HepG2 (cell line): Measurements from ENCODE around the gene LMAN2. TPM values are rescaled to one million over a fixed set of nuclear protein-coding genes. Genes with fewer than 3 reads are reported as not detected.

Source experiments
- FOSL1 ChIP-seq: sonication (generic); formaldehyde crosslinking; IDR thresholded peaks from 2 replicates; pipeline ENCODE4 v1.9.0; 2021; ENCODE audit warnings: missing genetic modification reagents, borderline replicate concordance
- HNRNPLL ChIP-seq: fragments of 200-400 bp; formaldehyde crosslinking; IDR thresholded peaks from 2 replicates; pipeline ENCODE4 v1.6.1; 2017; ENCODE audit warnings: mild to moderate bottlenecking, low read depth, low read length; ENCODE audit not compliant: poor library complexity, severe bottlenecking
- JUNB ChIP-seq: sonication (generic); formaldehyde crosslinking; IDR thresholded peaks from 2 replicates; pipeline ENCODE4 v1.8.0; 2022; ENCODE audit warnings: missing genetic modification reagents, mild to moderate bottlenecking, borderline replicate concordance
- KMT2B ChIP-seq: IDR thresholded peaks from 2 replicates; pipeline ENCODE4 v1.6.1; 2016; ENCODE audit warnings: missing genetic modification reagents, missing compliant biosample characterization
- NFYB ChIP-seq: sonication (generic); formaldehyde crosslinking; IDR thresholded peaks from 2 replicates; pipeline ENCODE4 v1.4.0; 2020; ENCODE audit warnings: missing genetic modification reagents
- PAXIP1 ChIP-seq: sonication (generic); formaldehyde crosslinking; conservative IDR thresholded peaks from 2 replicates; pipeline ENCODE4 v1.4.0; 2020; ENCODE audit warnings: mild to moderate bottlenecking, missing genetic modification reagents, moderate library complexity
- PRMT3 ChIP-seq: sonication (generic); formaldehyde crosslinking; IDR thresholded peaks from 2 replicates; pipeline ENCODE4 v1.8.1; 2022; ENCODE audit warnings: low read depth, mild to moderate bottlenecking, moderate library complexity, missing genetic modification reagents, borderline replicate concordance
- RARA ChIP-seq: IDR thresholded peaks from 2 replicates; pipeline ENCODE4 v1.6.1; 2016; ENCODE audit warnings: missing genetic modification reagents, missing compliant biosample characterization
- SP1 ChIP-seq, 2 experiments: fragments of 450-650 bp in 1 of 2; sonication (generic) in 1 of 2; formaldehyde crosslinking in 1 of 2; IDR thresholded peaks; 2 replicates each; pipeline versions ENCODE4 v1.4.0 to v1.6.1; 2016 to 2020; ENCODE audit warnings: missing genetic modification reagents in 1 of 2
- TEAD3 ChIP-seq: optimal IDR thresholded peaks from 2 replicates; pipeline ENCODE3; 2016; ENCODE audit warnings: borderline replicate concordance
- ZBTB7B ChIP-seq: sonication (generic); formaldehyde crosslinking; IDR thresholded peaks from 2 replicates; pipeline ENCODE4 v1.4.0; 2020; ENCODE audit warnings: missing genetic modification reagents
- ZNF329 ChIP-seq: sonication (generic); formaldehyde crosslinking; IDR thresholded peaks from 2 replicates; pipeline ENCODE4 v1.9.0; 2021; ENCODE audit warnings: low read depth, mild to moderate bottlenecking, missing genetic modification reagents
- ZNF335 ChIP-seq: sonication (generic); formaldehyde crosslinking; IDR thresholded peaks from 2 replicates; pipeline ENCODE4 v1.4.0; 2020; ENCODE audit warnings: missing genetic modification reagents
- ZNF430 ChIP-seq: sonication (generic); formaldehyde crosslinking; IDR thresholded peaks from 2 replicates; pipeline ENCODE4 v1.9.0; 2021; ENCODE audit warnings: mild to moderate bottlenecking, missing genetic modification reagents
- ZNF652 ChIP-seq: IDR thresholded peaks from 2 replicates; pipeline ENCODE4 v1.6.1; 2016; ENCODE audit warnings: low read depth, borderline replicate concordance
- ZNF891 ChIP-seq: sonication (generic); formaldehyde crosslinking; IDR thresholded peaks from 2 replicates; pipeline ENCODE4 v1.5.0; 2020; ENCODE audit warnings: mild to moderate bottlenecking, missing genetic modification reagents
- polyA plus RNA-seq, 8 experiments: library from polyadenylated mRNA; depleted of rRNA in 3 of 8; stranded (reverse) in 7 of 8; unstranded in 1 of 8; fragments of >200 nt; fragmentation: Illumina TruSeq in 4 of 8; extraction: Trizol in 4 of 8; gene quantifications; 2 replicates each; pipeline versions ENCODE4 v1.2.1 to v1.2.3, GENCODE V29; 2011 to 2016; ENCODE audit warnings: low read depth in 4 of 8, missing spikeins in 1 of 8, mixed read lengths in 1 of 8; ENCODE audit not compliant: insufficient read depth in 1 of 8
- total RNA-seq, 5 experiments: library from RNA; depleted of rRNA; stranded (reverse); fragments of >200 nt; fragmentation: Illumina TruSeq; extraction: Trizol; gene quantifications; 2 replicates each; pipeline ENCODE4 v1.2.3, GENCODE V29; 2016; ENCODE audit warnings: low read depth in 1 of 5
- TF ChIP-seq, protein P1 (sequence below): sonication (generic); formaldehyde crosslinking; IDR thresholded peaks from 2 replicates; pipeline ENCODE4 v1.8.0; 2022; ENCODE audit warnings: missing genetic modification reagents, mild to moderate bottlenecking, inconsistent platforms, borderline replicate concordance
- TF ChIP-seq, protein P2 (sequence below): sonication (generic); formaldehyde crosslinking; IDR thresholded peaks from 2 replicates; pipeline ENCODE4 v1.5.0; 2020; ENCODE audit warnings: mild to moderate bottlenecking, missing genetic modification reagents
- TF ChIP-seq, protein P3 (sequence below): sonication (generic); formaldehyde crosslinking; IDR thresholded peaks from 2 replicates; pipeline ENCODE4 v1.9.0; 2021; ENCODE audit warnings: missing genetic modification reagents, borderline replicate concordance

Gene LMAN2
- total and polyA plus RNA-seq, 2 of the 13 experiments (the other 11 are each of a cell fraction or from before 2014, with no cell fraction given): 191 to 197 TPM

- TF ChIP-seq RARA (CRISPR knock-in tag) (peak; percentile 57), ZBTB7B (CRISPR knock-in tag) (no peak), KMT2B (CRISPR knock-in tag) (no peak; the same call in 1 of the 2 replicates), ZNF891 (CRISPR knock-in tag) (peak; percentile 44; the same call in 1 of the 2 replicates), ZNF652 (CRISPR knock-in tag) (no peak; the same call in none of the 2 replicates), PAXIP1 (peak; percentile 96), NFYB (CRISPR knock-in tag) (no peak), ZNF329 (peak; percentile 79), ZNF335 (CRISPR knock-in tag) (no peak; the same call in 1 of the 2 replicates), FOSL1 (CRISPR knock-in tag) (peak; percentile 62; the same call in 1 of the 2 replicates), TEAD3 (no peak), JUNB (CRISPR knock-in tag) (no peak), HNRNPLL (no peak), ZNF430 (no peak), SP1 (IDR thresholded peaks at IDR 0.05) (no peak), SP1 (CRISPR knock-in tag; IDR thresholded peaks at IDR 0.05) (no peak; the same call in 1 of the 2 replicates), PRMT3 (CRISPR knock-in tag) (no peak)
- TF ChIP-seq, protein P1, sequence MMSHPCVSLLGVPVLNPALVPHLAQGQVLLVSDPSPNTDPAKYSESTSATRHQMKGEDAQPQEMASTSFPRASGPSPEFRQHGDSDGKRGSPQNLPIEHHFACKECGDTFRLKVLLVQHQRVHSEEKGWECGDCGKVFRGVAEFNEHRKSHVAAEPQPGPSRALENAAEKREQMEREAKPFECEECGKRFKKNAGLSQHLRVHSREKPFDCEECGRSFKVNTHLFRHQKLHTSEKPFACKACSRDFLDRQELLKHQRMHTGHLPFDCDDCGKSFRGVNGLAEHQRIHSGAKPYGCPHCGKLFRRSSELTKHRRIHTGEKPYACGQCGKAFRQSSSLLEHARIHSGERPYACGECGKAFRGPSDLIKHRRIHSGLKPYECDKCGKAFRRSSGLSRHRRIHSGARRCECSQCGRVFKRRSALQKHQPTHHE (CRISPR knock-in tag): no peak
- TF ChIP-seq, protein P2, sequence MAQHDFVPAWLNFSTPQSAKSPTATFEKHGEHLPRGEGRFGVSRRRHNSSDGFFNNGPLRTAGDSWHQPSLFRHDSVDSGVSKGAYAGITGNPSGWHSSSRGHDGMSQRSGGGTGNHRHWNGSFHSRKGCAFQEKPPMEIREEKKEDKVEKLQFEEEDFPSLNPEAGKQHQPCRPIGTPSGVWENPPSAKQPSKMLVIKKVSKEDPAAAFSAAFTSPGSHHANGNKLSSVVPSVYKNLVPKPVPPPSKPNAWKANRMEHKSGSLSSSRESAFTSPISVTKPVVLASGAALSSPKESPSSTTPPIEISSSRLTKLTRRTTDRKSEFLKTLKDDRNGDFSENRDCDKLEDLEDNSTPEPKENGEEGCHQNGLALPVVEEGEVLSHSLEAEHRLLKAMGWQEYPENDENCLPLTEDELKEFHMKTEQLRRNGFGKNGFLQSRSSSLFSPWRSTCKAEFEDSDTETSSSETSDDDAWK: no peak
- TF ChIP-seq, protein P3, sequence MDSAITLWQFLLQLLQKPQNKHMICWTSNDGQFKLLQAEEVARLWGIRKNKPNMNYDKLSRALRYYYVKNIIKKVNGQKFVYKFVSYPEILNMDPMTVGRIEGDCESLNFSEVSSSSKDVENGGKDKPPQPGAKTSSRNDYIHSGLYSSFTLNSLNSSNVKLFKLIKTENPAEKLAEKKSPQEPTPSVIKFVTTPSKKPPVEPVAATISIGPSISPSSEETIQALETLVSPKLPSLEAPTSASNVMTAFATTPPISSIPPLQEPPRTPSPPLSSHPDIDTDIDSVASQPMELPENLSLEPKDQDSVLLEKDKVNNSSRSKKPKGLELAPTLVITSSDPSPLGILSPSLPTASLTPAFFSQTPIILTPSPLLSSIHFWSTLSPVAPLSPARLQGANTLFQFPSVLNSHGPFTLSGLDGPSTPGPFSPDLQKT (CRISPR knock-in tag): no peak
Observed at GRCh38 chr5:177378884-177379883, 27.7 kb upstream of the LMAN2 start (continued).
